Panc1 (cell line): Measurements from ENCODE around the gene CAPZA2. TPM values are rescaled to one million over a fixed set of nuclear protein-coding genes. Genes with fewer than 3 reads are reported as not detected.

Source experiments
- ATAC-seq: fragments of 200-7000 bp; cut with Tn5 transposase; 2 replicates; pipeline ENCODE4 v1.9.1; 2020; ENCODE audit warnings: mild to moderate bottlenecking, moderate library complexity
- BruUV-seq: library from RNA; stranded (reverse); fragments of 400-500 nt; replicated peaks from 2 replicates; lab custom pipeline; 2021; lab: Mats Ljungman, UMichigan
- CTCF ChIA-PET: fragments of 300-600 bp; sonication (Branson Sonifier 250); formaldehyde crosslinking; loops from one replicate; lab custom pipeline; 2022; ENCODE audit warnings: antibody characterized with exemption; lab: Charles Lee
- POLR2A ChIA-PET: fragments of 300-600 bp; sonication (Branson Sonifier 250); formaldehyde crosslinking; loops from one replicate; lab custom pipeline; 2022; ENCODE audit warnings: antibody characterized with exemption; lab: Charles Lee
- DNase-seq: peaks from one replicate; pipeline ENCODE4 v3.0.0-alpha.2; 2010; ENCODE audit warnings: low read depth, low spot score
- H3K27ac ChIP-seq: 2 replicates; pipeline ENCODE4 v1.5.1; 2011; ENCODE audit warnings: mild to moderate bottlenecking, low read length, inconsistent platforms
- H3K27me3 ChIP-seq: fragments of 200-500 bp; sonication (Bioruptor generic); 2 replicates; pipeline ENCODE4 v1.6.0; 2014; ENCODE audit warnings: low read length, inconsistent platforms; ENCODE audit not compliant: control insufficient read depth, insufficient read depth
- H3K36me3 ChIP-seq: fragments of 200-500 bp; sonication (Bioruptor generic); 2 replicates; pipeline ENCODE4 v1.5.1; 2014; ENCODE audit warnings: inconsistent platforms, mild to moderate bottlenecking, low read length, moderate library complexity; ENCODE audit not compliant: control insufficient read depth, insufficient read depth
- H3K4me1 ChIP-seq: 2 replicates; pipeline ENCODE4 v1.5.1; 2011; ENCODE audit warnings: inconsistent platforms, mild to moderate bottlenecking, low read length, moderate library complexity; ENCODE audit not compliant: control insufficient read depth, insufficient read depth
- H3K4me3 ChIP-seq, 2 experiments: 2 replicates each; pipeline ENCODE4 v1.5.1; 2011 to 2012; ENCODE audit warnings: low read depth in 2 of 2, low read length in 2 of 2, mild to moderate bottlenecking in 2 of 2, inconsistent platforms in 1 of 2, moderate library complexity in 1 of 2
- H3K9me3 ChIP-seq: fragments of 200-500 bp; sonication (Bioruptor generic); 2 replicates; pipeline ENCODE4 v1.5.1; 2014; ENCODE audit warnings: low read depth, mild to moderate bottlenecking, inconsistent platforms, low read length, moderate library complexity; ENCODE audit not compliant: control insufficient read depth, insufficient read depth
- POLR2AphosphoS5 ChIP-seq: IDR thresholded peaks from 2 replicates; pipeline ENCODE4 v1.6.1; 2012; ENCODE audit warnings: mild to moderate bottlenecking, low read depth, low read length, moderate library complexity
- SIN3A ChIP-seq: IDR thresholded peaks from 2 replicates; pipeline ENCODE4 v1.6.1; 2012; ENCODE audit warnings: low read depth, mild to moderate bottlenecking, low read length, moderate library complexity, borderline replicate concordance; ENCODE audit not compliant: insufficient read depth
- TCF7L2 ChIP-seq: IDR thresholded peaks from 2 replicates; pipeline ENCODE4 v1.6.1; 2011; ENCODE audit warnings: mild to moderate bottlenecking, low read depth, low read length, inconsistent platforms
- in situ Hi-C: cut with HindIII; loops from 2 replicates; pipeline ENCODE4 v1.10.0; 2016; ENCODE audit warnings: low sequenced_read_pairs, low pct_unique_long_range_greater_than_20kb
- intact Hi-C: fragments of 100-400 bp; cut with micrococcal nuclease; formaldehyde crosslinking; loops from one replicate; pipeline ENCODE4 v1.10.0; 2022; ENCODE audit not compliant: unreplicated experiment
- total RNA-seq: library from RNA; stranded (reverse); gene quantifications from one replicate; pipeline ENCODE4 v1.2.1, GENCODE V29; 2021; ENCODE audit not compliant: unreplicated experiment
- TF ChIP-seq, protein P1 (sequence below): fragments of 450-650 bp; IDR thresholded peaks from 2 replicates; pipeline ENCODE4 v1.5.1; 2017; ENCODE audit warnings: mild to moderate bottlenecking
- TF ChIP-seq, protein P2 (sequence below), 2 experiments: IDR thresholded peaks; 2 replicates each; pipeline ENCODE4 v1.6.1; 2011 to 2012; ENCODE audit warnings: low read depth in 2 of 2, control low read depth in 1 of 2, low read length in 1 of 2, mild to moderate bottlenecking in 1 of 2, moderate library complexity in 1 of 2; ENCODE audit not compliant: insufficient read depth in 1 of 2

The CAPZA2 gene
- total RNA-seq, 1 experiment from 2014 or later, result 195 TPM

DNA sequence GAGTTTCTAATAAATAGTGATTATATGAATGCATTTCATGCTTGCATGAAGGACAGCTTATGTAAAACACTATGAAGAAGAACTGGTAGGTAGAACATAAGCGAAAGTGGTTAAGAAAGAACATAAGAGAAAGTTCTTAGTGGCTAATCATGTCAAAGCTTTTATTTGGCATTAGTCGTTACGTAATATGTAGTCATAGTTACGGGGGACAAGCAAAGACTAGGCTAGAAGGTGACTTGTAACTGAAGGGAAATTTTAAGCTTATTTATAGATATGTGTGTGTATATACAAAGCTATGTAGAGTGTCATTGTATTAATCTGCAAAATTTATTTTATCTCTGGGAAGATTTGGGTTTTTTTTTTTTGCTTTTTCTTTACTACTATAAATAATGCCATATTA, 36.9 kb downstream of the CAPZA2 start:
- no peaks in the 10 kb centered on the region for H3K4me1 ChIP-seq
- no peak overlapping the region for H3K27ac ChIP-seq
- no TSS peak for BruUV-seq
- no peak for TF ChIP-seq POLR2AphosphoS5
- no peak for TF ChIP-seq TCF7L2
- TF ChIP-seq SIN3A, result no peak
- TF ChIP-seq, protein P1, sequence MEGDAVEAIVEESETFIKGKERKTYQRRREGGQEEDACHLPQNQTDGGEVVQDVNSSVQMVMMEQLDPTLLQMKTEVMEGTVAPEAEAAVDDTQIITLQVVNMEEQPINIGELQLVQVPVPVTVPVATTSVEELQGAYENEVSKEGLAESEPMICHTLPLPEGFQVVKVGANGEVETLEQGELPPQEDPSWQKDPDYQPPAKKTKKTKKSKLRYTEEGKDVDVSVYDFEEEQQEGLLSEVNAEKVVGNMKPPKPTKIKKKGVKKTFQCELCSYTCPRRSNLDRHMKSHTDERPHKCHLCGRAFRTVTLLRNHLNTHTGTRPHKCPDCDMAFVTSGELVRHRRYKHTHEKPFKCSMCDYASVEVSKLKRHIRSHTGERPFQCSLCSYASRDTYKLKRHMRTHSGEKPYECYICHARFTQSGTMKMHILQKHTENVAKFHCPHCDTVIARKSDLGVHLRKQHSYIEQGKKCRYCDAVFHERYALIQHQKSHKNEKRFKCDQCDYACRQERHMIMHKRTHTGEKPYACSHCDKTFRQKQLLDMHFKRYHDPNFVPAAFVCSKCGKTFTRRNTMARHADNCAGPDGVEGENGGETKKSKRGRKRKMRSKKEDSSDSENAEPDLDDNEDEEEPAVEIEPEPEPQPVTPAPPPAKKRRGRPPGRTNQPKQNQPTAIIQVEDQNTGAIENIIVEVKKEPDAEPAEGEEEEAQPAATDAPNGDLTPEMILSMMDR, result no peak
- TF ChIP-seq, protein P2, sequence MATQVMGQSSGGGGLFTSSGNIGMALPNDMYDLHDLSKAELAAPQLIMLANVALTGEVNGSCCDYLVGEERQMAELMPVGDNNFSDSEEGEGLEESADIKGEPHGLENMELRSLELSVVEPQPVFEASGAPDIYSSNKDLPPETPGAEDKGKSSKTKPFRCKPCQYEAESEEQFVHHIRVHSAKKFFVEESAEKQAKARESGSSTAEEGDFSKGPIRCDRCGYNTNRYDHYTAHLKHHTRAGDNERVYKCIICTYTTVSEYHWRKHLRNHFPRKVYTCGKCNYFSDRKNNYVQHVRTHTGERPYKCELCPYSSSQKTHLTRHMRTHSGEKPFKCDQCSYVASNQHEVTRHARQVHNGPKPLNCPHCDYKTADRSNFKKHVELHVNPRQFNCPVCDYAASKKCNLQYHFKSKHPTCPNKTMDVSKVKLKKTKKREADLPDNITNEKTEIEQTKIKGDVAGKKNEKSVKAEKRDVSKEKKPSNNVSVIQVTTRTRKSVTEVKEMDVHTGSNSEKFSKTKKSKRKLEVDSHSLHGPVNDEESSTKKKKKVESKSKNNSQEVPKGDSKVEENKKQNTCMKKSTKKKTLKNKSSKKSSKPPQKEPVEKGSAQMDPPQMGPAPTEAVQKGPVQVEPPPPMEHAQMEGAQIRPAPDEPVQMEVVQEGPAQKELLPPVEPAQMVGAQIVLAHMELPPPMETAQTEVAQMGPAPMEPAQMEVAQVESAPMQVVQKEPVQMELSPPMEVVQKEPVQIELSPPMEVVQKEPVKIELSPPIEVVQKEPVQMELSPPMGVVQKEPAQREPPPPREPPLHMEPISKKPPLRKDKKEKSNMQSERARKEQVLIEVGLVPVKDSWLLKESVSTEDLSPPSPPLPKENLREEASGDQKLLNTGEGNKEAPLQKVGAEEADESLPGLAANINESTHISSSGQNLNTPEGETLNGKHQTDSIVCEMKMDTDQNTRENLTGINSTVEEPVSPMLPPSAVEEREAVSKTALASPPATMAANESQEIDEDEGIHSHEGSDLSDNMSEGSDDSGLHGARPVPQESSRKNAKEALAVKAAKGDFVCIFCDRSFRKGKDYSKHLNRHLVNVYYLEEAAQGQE (IDR thresholded peaks at IDR 0.05; ENCODE audit: insufficient read depth in 1 of 2, low read depth in 2 of 2, low read length in 1 of 2), result no peak
- no peak for DNase-seq
- H3K4me3 ChIP-seq, result no peak overlapping the region
- H3K27me3 ChIP-seq, result no peaks in the 10 kb centered on the region
- in situ Hi-C loops (no loop called here), intact Hi-C loops (no loop called here)
- H3K36me3 ChIP-seq, result peaks cover 34% of the 10 kb centered on the region
- H3K9me3 ChIP-seq, result no peaks in the 10 kb centered on the region
- ChIA-PET CTCF (no interaction called here), POLR2A (interaction anchor here (0.6 kb wide), 1 partner anchor 14 kb away, joined by 3 read pairs; no protein-coding TSS in a partner anchor)
- ATAC-seq, result no peak

DNA sequence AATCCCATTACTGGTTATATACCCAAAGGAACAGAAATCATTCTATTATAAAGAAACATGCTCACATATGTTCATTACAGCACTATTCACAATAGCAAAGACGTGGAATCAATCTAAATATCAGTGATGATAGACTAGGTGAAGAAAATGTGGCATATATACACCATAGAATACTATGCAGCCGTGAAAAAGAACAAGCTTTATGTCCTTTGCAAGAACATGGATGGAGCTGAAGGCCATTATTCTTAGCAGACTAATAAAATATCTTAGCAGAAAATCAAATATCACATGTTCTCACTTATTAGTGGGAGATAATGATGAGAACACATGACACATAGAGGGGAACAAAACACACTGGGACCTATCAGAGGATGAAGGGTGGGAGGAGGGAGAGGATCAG, 38.8 kb downstream of the CAPZA2 start:
- ATAC-seq (no peak), DNase-seq (no peak)
- H3K27ac ChIP-seq, result no peak overlapping the region
- intact Hi-C loops, result no loop called here
- ChIA-PET CTCF (no interaction called here), POLR2A (no interaction called here)
- no peaks in the 10 kb centered on the region for H3K9me3 ChIP-seq
- H3K4me3 ChIP-seq, result no peak overlapping the region
- peaks cover 34% of the 10 kb centered on the region for H3K36me3 ChIP-seq
- in situ Hi-C loops, result no loop called here
- no peaks in the 10 kb centered on the region for H3K27me3 ChIP-seq
- no peaks in the 10 kb centered on the region for H3K4me1 ChIP-seq
- no TSS peak for BruUV-seq
- TF ChIP-seq POLR2AphosphoS5, result no peak
- TF ChIP-seq, protein P2 (IDR thresholded peaks at IDR 0.05; ENCODE audit: insufficient read depth in 1 of 2, low read depth in 2 of 2, low read length in 1 of 2), result no peak
- no peak for TF ChIP-seq SIN3A
- TF ChIP-seq TCF7L2, result no peak
- TF ChIP-seq, protein P1, result no peak
